ENCODE results near the gene KRT86. TPM values are rescaled to one million over a fixed set of nuclear protein-coding genes. Genes with fewer than 3 reads are reported as not detected.

The KRT86 gene
- total RNA-seq, 6 experiments from 2014 or later: not detected

- ATAC-seq: peak; percentile 32 to 79 (median 38)
- 35% methylated on average over 3 of the region's 3 CpGs for WGBS (ENCODE audit: insufficient coverage, low coverage, low lambda C conversion rate, missing lambda C conversion rate)
- Histone ChIP-seq H3K36me3 (no peaks in the 10 kb centered on the region), H3K9me3 (no peaks in the 10 kb centered on the region), H3K27ac (no peak overlapping the region), H3K27me3 (no peaks in the 10 kb centered on the region), H3K4me3 (no peak overlapping the region), H3K4me1 (no peaks in the 10 kb centered on the region)
- DNase-seq: peak in 1 of 3 donors; percentile 45
- TF ChIP-seq CTCF (IDR thresholded peaks at IDR 0.05) (no peak), POLR2A (IDR thresholded peaks at IDR 0.05) (no peak)
- intact Hi-C loops (cut with DNase I): no loop called here
These were observed 5.9 kb downstream of the KRT86 start for GRCh38 chr12:52280319-52280795.

- intact Hi-C loops (cut with DNase I): no loop called here
- no peak overlapping the region for H3K4me3 ChIP-seq
- ATAC-seq (peak in 1 of 4 donors; percentile 4), DNase-seq (no peak)
- no peaks in the 10 kb centered on the region for H3K36me3 ChIP-seq
- 79% methylated on average over 2 of the region's 4 CpGs for WGBS (ENCODE audit: insufficient coverage, low coverage, low lambda C conversion rate, missing lambda C conversion rate)
- no peaks in the 10 kb centered on the region for H3K9me3 ChIP-seq
- H3K4me1 ChIP-seq: no peaks in the 10 kb centered on the region
- no peak overlapping the region for H3K27ac ChIP-seq
- H3K27me3 ChIP-seq: no peaks in the 10 kb centered on the region
- no peak for TF ChIP-seq CTCF (IDR thresholded peaks at IDR 0.05)
- TF ChIP-seq POLR2A (IDR thresholded peaks at IDR 0.05): no peak
These were observed 6.5 kb downstream of the KRT86 start for GRCh38 chr12:52280796-52281560.

- intact Hi-C loops (cut with DNase I): no loop called here
- TF ChIP-seq POLR2A (IDR thresholded peaks at IDR 0.05): no peak
- no peak for TF ChIP-seq CTCF (IDR thresholded peaks at IDR 0.05)
- H3K4me1 ChIP-seq: no peaks in the 10 kb centered on the region
- ATAC-seq (no peak), DNase-seq (no peak)
- H3K9me3 ChIP-seq: no peaks in the 10 kb centered on the region
- no peak overlapping the region for H3K4me3 ChIP-seq
- no peaks in the 10 kb centered on the region for H3K27me3 ChIP-seq
- H3K36me3 ChIP-seq: no peaks in the 10 kb centered on the region
- no peak overlapping the region for H3K27ac ChIP-seq
- 49% methylated on average over 4 of the region's 4 CpGs for WGBS (ENCODE audit: insufficient coverage, low coverage, low lambda C conversion rate, missing lambda C conversion rate)
These were observed 10.2 kb downstream of the KRT86 start for GRCh38 chr12:52284562-52285171.

GRCh38 chr12:52285172-52285745, 10.8 kb downstream of the KRT86 start:
- Histone ChIP-seq H3K27me3 (no peaks in the 10 kb centered on the region), H3K9me3 (no peaks in the 10 kb centered on the region), H3K4me3 (no peak overlapping the region), H3K36me3 (no peaks in the 10 kb centered on the region), H3K4me1 (no peaks in the 10 kb centered on the region), H3K27ac (no peak overlapping the region)
- TF ChIP-seq POLR2A (IDR thresholded peaks at IDR 0.05) (no peak), CTCF (IDR thresholded peaks at IDR 0.05) (no peak)
- ATAC-seq (no peak), DNase-seq (no peak)
- intact Hi-C loops (cut with DNase I): no loop called here
- WGBS (ENCODE audit: insufficient coverage, low coverage, low lambda C conversion rate, missing lambda C conversion rate): 69% methylated on average over 1 of the region's 2 CpGs
